HG02610 (cell line): ENCODE data around the gene EFNA5.

Experiments used
- ATAC-seq: cut with Tn5 transposase; IDR thresholded peaks from one replicate; pipeline ENCODE4 v1.9.1; 2021; ENCODE audit warnings: mild to moderate bottlenecking, moderate library complexity; ENCODE audit not compliant: unreplicated experiment

EFNA5 gene

DNA sequence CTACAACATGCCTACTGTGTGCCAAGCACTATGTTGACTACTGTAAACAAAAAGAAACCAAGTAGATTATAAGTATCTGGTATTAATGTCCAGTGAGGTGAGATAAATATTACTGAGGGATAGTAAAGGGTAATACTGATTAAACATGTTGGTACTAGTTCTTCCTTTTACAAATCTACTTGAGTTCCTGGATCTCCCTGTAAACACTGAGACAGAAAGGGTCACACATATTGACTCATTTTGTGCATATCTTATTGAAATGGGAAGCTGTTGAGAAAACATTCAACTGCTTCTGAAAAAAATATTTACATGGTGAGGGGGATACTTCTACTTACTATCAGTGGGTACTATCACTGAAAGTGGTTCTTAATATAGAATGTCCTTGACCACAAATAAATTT is 24.3 kb downstream of the EFNA5 start:
- peak; percentile 47 for ATAC-seq

DNA sequence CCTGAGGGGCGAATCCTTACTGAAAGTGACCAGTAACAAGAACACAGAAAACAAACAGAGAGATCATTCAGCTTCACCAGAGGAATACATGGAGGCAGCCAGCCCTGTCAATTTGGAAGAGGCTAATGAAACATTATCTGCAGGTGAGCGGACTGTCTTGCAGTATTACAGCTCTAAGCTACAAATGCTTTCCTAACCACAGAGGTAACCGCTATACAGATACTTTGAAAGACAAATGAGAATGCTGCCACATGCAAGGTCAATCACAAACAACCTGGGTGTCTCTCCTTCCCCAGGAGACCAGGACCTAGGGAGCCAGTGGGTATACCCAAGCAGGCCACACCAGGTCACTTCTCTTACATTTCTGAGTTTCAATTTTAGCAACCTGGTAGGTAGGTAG is 30.2 kb downstream of the EFNA5 start:
- peak; percentile 49 for ATAC-seq

DNA sequence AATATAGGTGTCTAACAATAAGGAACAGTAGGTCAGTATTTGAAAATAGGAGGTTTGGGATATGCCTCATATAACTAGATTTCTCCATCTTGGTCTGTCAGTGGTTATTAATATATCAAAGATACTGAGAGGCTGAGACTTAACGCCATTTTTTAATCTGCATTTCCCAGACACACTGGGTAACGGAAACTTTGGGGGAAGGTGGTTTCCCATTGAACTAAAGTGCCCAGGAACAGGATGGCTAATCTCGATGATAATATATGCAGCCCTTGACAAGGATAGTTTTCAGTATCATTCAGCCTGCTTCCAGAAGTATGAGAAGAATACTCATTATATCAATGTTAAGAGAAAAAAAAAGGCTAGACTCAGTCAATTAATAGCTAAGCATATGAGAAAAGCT is 30.7 kb downstream of the EFNA5 start:
- ATAC-seq = no peak

DNA sequence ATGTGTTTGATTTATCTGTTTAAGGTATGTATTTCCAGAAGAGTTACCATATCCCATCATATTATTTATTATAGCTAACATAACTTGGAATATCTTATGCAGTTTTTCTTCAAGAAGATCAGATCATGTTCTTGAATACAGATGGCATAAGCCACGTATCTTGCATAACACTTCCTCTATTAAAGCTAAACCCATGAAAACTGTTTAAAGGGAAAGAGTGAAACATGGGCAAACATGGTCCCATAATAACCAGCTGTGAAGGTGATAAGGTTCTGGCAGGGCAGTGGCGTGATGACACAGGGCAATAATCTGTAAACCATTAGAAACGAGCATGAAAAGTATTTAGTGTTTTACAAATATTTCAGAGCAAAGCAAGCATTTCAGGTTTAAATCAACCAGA is 34.2 kb downstream of the EFNA5 start:
- ATAC-seq = no peak

DNA sequence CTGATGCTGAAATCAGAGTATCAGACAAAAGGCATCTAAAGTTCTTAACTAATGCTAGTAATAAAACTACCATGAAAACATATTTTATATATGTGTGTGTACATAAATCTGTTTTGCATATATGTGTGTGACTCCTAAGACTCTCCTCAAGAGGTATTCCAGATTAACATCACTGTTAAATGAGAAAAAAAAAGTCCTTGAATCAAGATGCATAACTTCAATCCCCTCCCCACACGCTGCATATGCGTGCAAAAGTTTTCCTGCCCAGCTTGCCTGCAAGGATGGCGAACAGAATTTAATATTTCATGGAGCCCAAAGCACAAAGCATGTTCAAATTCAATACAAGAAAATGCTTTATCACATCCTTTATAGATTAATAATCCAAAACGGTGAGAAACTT is 34.7 kb downstream of the EFNA5 start:
- ATAC-seq = no peak

DNA sequence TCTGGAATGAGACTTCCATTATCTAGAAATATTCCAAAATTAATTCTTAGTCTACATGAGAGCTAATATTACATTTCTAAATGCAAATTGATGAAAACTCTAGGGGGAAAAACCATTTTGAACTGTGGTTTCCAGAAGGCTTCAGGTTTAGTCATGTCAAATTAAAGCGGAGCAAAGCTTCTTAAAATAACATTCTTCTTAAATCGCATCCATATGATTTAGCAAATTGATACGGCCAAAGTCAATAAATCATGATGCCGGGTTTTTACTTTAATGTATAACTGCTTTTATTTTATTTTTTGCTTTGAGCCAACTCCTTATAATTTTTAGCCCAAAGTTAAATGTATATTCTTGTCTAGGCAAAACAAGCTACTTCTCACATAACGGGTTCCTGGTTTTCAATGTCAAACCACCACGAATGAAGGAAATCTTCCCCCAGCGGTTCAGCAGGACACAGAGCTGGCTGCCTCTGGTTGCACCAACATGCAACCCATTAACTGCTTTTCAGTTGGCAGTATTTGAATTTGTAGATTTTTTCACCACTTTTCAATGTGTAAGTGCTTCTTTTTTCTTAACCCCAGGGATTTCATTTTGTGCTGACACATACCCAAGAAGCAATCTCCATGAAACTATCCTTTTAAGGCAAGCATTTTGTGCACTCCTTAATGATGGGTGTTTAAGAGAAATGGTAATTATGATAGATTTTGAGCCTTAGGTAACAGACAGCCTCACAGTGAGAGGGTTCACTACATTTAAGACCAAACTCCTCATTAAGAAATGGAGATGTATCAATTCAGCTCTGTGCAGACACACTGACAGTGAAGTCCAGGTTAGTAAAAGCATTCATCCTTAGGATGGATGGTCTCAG is 35.5 kb downstream of the EFNA5 start:
- no peak for ATAC-seq

DNA sequence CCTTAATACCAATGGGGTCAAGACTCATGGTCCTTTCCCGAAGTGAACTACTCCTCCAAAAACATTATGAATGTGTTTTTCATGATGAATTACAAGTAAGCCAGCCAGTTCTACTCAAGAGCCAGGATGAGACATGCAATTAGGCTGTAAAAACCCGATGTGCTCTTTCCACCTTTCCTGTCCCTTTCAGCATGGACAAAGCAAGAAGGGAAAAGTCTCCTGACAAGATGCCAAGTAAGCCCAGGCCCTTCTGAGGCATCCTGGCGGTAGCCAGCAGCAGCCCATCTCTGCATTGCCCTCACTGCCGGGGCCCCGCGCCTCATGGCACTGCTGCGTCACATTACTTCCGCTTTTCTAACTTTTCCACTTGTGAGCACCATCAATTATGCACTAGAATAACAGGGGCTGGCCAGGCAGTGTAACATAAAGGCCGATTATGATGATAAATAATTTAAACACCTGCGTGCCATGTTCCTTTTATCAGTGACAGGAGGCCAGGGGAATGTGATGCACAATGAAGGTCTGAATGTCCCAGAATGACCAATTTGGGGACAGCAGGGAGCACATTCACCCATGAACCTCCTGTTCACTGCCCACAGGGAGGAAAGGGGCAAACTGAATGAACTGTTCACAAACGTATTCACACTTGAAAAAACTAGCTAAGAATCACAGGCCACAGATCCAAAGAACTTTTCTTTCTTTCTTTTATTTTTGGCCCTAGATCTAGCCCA is 37.4 kb downstream of the EFNA5 start:
- ATAC-seq = no peak

DNA sequence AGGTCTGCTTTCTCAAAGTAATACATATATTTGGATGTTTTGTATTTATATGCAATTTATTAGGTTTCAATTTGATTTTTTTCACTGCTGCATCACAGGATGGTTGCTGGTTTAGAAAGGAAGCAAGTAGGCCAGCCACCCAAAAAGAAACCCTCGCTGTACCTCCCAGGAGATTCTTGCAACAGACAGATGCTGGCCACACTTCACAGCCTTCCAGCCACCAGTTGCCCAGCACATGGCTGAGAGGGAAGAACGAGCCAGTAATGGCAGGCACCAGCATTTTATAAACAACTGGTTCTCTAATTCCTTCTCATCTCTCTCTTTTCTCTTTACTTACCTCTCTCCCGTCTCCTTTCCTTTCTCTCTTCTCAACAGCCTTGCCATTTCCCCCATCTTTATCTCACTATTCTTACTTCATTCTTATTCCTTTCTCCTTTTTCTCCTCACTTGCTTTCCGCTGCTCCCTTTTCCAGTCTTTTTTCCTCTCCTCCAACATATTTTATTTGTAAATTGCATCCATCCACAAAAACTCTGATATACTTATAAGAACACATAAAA is 38.9 kb downstream of the EFNA5 start:
- ATAC-seq = peak; percentile 51

DNA sequence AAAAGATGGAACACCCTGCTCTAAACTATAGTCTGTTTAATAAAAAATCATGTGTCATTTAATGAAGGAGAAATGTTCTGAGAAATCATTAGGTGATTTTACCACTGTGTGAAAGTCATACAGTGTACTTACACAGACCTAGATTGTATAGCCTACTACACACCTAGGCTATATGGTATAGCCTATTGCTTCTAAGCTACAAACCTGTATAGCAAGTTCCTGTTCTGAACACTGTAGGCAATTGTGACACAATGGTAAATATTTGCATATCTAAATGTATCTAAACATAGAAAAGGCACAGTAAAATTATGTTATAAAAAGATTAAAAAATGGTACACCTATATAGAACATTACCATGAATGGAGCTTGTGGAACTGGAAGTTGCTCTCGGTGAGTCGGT is 40.6 kb downstream of the EFNA5 start:
- no peak for ATAC-seq

DNA sequence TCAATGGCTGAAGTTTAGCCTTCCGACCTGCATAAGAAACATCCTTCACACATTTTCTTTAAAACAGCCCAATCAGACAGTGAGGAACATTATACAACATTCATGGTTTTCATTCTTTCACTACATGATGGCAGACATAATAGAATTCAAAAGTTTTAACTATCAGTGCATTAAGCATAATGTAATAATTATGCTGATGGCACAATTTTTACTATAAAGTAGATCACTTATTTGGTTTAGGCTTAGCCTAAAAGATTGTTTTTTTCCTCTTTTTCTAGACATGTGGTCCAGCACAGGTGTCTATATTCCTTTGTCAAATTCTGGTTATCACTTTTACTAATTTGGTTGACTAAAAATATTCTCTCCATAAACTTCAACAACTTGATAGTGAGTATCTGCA is 46.5 kb downstream of the EFNA5 start:
- ATAC-seq = no peak

DNA sequence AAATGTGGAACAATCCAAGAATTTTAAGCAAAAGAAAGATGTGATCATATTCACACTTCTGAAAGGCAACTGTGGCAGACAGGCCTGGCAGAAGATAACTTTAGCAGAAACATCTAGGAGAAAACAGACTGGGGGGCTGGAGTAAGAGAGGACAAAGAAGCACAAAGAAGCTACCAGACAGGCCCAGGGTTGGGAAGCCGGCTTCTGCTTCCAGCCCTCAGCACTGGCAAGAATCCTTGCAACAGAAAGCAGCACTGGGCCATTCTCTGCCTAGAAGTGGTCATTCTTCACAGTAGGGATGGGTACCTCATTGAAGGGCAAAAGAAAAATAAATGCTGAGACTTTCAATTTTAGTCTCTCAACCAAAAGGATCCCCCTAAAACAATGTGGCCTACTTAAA is 49.6 kb downstream of the EFNA5 start:
- no peak for ATAC-seq

DNA sequence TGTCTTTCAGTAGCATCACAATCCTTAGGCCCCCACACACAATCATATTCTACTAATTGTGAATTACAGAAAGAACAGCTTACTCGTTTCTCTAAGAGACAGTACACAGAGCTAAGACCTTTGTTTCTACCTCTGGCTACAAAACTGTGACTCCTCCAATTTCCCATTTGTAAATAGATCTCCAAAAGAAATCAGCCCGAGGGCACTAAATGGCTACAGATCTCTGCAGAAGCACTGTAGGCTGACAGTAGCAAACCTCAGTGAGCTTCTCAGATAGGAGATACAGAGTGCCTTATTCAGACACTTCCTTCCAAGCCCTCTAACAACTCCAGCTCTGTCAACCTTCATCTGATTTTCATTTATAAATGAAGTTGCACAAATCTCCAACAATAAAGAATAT is 51.0 kb downstream of the EFNA5 start:
- no peak for ATAC-seq

DNA sequence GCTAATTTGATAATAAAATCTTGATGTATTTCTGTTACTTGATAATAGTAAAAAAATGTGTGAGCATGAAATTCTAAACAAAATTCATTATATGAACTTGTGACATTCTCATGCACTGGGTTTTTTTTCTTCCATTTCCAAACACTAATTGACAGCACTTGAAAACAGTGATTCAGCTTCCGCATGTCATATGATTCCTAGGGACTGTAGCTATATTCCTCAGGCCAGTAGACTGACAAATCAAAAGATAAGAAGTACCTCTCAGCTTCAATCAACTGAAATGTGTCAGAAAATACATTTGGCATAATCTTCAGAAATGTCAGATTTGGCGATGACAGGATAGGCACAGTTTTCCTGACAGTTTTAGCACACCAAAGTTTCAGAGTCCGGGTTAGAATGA is 52.5 kb downstream of the EFNA5 start:
- ATAC-seq = no peak

DNA sequence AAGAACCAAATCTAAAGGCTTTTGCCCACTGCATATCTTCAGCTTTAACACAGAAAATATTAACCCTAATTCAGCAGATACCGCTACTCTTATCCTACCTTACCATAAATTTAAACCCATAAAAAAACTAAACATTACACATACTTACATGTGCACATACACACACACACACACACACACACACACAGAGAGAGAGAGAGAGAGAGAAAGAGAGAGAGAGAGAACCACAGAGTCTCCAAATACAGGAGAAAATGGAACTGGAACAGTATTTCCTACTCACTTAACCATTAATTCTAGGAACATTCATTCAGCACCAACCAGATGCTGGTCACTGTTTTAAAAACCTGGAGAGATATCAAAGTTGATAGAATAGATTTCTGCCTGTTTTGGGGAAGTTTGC is 53.7 kb downstream of the EFNA5 start:
- no peak for ATAC-seq

DNA sequence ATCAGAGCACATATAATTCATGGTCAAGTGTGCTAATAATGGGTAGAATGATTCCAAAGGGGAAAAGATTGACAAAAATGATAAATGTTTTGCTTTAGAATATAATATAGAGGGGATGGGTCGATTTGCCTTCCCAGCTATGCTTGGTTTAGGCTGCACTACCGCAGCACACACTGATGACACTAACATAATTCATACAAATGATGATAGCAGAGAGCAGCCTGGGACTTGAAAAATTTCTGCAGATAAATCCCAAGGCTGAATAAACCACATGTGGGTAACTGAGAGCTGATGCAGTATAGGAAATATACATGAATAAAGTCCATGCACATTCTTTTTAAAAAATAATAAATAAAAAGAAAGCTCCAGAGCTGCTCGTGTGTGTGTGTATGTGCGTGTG is 54.5 kb downstream of the EFNA5 start:
- no peak for ATAC-seq

DNA sequence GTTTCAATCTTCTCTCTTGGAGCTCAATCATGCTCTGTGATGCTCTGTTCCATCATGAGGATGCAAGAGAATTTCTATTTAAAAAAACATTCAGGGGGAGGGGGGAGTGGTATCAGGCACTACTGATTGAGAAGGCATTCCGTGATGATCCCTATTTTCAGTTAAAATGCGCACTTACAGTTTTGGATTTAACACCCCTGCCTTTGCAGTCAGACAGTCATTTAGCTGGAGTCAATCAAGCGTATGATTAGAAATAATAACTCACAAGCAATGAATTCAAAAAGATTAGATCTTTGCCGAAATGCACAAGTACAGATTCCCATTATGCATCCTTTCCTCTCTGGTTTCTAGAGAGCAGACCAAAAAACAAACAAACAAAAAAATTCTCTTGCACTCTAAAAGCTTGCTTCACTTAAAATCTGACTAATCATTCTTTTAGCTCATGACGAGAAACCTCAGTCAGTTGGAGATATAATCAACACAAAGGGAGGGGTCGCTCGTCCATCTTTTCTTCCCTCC is 55.4 kb downstream of the EFNA5 start:
- ATAC-seq = no peak

DNA sequence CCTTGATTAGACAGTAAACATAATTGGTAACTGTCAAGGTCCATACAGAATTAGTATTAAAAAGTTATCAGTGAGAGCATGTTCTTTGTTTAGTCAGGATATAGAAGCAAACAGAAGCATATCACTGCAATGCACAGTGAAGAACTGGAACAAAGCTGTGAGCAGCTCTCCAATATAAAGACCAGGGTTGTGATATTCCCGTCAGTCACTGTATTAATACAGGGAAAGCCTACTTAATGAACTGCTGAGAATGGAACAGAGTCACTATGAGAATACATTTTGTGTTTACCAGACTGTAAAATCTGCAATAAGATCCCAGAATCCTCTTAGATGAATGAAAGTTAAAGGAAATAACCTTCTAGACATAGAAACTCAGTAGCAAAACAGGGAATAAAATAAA is 58.2 kb downstream of the EFNA5 start:
- no peak for ATAC-seq

DNA sequence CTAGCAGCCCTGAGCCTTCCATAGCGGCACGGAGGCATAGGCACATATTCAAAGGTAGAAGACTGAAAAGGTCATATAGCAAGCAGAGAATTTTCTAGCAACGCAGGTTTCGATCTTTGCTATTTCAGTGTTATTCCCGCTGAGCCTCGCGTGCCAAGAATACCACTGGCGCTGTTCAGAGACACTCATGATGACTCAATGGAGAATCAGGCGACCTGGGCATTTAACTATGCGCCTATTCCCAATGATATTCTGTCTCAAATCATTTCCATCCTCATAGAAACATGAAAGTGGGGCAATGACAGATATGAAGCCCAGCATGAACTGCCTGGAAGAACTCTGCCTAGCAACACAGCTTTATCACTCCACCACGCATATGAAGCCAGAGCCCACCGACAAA is 59.9 kb downstream of the EFNA5 start:
- ATAC-seq = no peak

DNA sequence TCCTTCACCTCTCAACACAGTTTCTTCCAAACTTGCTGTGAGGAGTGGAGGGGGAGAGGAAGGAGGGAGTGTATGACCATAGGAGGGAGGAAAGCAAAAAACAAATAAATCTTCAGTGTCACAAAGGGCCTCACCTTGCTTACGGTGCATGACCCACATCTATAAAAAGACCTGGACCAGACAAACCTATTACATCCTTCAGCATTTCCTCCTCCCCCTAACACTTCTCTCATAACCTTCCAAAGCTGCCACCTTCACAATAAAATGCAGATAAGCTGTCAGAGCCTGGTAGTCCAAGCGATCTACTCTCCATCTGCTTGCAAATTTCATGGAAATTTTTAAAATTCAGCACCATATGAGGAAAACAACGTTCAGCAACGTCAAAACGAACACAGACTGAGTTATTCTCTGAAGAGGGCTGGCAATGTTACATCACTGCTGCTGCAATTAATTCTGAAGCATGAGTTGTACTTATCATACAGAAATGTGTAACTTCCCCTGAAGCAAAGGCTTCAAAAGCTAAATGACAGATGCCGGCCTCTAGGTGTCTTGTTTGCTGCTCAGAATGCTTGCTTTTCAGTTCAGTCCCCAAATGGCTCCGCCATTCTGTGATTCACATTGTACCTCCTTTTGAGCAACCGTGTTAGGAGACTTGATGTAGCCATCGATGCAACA is 62.9 kb downstream of the EFNA5 start:
- no peak for ATAC-seq

DNA sequence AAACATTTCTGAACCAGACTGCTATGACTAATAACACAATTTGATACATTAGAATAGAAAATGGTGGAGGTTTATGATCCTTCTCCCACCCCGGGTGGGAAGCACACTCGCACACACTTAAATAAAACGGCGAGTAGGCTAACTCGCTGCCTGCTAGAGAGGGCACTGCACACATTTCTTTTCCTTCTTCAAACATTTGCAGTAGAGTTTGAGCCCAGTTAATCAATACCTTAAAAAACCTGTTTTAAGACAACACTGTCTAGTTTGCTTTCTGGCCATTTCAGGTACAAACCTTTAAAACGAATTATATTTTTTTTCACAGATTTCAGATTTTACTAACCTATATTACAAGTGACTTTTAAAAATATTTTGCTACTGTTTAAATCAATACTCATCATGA is 63.5 kb downstream of the EFNA5 start:
- ATAC-seq = no peak

DNA sequence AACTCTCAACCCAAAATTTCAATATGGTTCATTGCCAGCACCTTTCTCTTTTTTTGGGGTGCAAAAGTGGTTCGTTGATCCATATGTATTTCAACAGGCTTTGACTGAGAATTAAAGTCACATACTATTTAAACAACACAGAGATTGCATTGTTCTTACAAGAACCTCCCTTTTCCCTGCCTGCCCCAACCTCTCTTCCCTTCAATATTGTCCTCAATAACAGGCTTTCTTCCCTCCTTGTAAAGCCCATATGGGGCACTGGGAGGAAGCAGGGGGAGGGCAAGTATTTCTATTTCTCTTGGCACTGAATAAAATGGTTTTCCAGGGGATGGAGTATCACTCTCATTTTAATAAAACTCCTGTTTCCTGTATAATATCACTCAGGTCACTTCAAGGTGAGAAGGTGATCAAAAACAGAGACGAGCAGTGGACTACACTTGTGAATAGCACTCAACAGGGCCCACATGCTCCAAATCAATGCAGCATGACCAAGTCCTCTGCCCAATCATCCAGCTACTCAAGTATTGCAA is 65.1 kb downstream of the EFNA5 start:
- ATAC-seq = no peak
